SU-DHL-6 (cell line): ENCODE data around the gene POC1A.

Source experiments
- H2AFZ ChIP-seq: fragments of 200-600 bp; sonication (generic); 2 replicates; pipeline ENCODE4 v1.6.1; 2014; ENCODE audit warnings: low read depth, mild to moderate bottlenecking, moderate library complexity, mixed read lengths, antibody characterized with exemption, low read length; ENCODE audit not compliant: severe bottlenecking
- H3F3A ChIP-seq: fragments of 200-600 bp; shearing (Covaris generic); 2 replicates; pipeline ENCODE4 v1.6.0; 2016; ENCODE audit warnings: antibody characterized with exemption, mild to moderate bottlenecking; ENCODE audit not compliant: insufficient read depth
- H3K27ac ChIP-seq: fragments of 200-600 bp; sonication (generic); 2 replicates; pipeline ENCODE4 v1.5.1; 2016; ENCODE audit warnings: low read depth, mild to moderate bottlenecking, low read length, moderate library complexity, mixed read lengths
- H3K27me3 ChIP-seq: fragments of 200-600 bp; sonication (generic), shearing (Covaris generic); 2 replicates; pipeline ENCODE4 v1.6.0; 2014; ENCODE audit warnings: mild to moderate bottlenecking, low read length
- H3K36me3 ChIP-seq: fragments of 200-600 bp; sonication (generic); 2 replicates; pipeline ENCODE4 v1.6.1; 2014; ENCODE audit warnings: mild to moderate bottlenecking, low read length, mixed read lengths
- H3K4me2 ChIP-seq: fragments of 300-600, 200-600 bp; shearing (Covaris generic), sonication (generic); 2 replicates; pipeline ENCODE4 v1.6.0; 2014; ENCODE audit warnings: low read length, low read depth, mild to moderate bottlenecking; ENCODE audit not compliant: poor library complexity, severe bottlenecking
- H3K4me3 ChIP-seq: fragments of 200-600 bp; sonication (generic); 2 replicates; pipeline ENCODE4 v1.5.1; 2014; ENCODE audit warnings: antibody characterized with exemption, low read length, mild to moderate bottlenecking, mixed read lengths; ENCODE audit not compliant: insufficient read depth, poor library complexity, severe bottlenecking
- H3K79me2 ChIP-seq: fragments of 200-600 bp; sonication (generic); 2 replicates; pipeline ENCODE4 v1.6.1; 2014; ENCODE audit warnings: mild to moderate bottlenecking, low read length, moderate library complexity; ENCODE audit not compliant: insufficient read depth
- H3K9ac ChIP-seq: fragments of 200-600 bp; sonication (generic); 2 replicates; pipeline ENCODE4 v1.7.0; 2014; ENCODE audit warnings: mild to moderate bottlenecking, low read length
- H3K9me2 ChIP-seq: fragments of 200-600 bp; sonication (generic); replicated peaks from 2 replicates; pipeline ENCODE4 v1.6.1; 2014; ENCODE audit warnings: low read length; ENCODE audit not compliant: insufficient read depth
- H3K9me3 ChIP-seq: fragments of 200-600 bp; sonication (generic); 2 replicates; pipeline ENCODE4 v1.6.1; 2014; ENCODE audit warnings: low read length, mixed read lengths; ENCODE audit not compliant: insufficient read depth
- H4K20me1 ChIP-seq: fragments of 200-600 bp; sonication (generic); 2 replicates; pipeline ENCODE4 v1.6.1; 2014; ENCODE audit warnings: low read depth, mild to moderate bottlenecking, antibody characterized with exemption, low read length, moderate library complexity, mixed read lengths
- EZH2phosphoT487 ChIP-seq: fragments of 200-600 bp; sonication (generic), shearing (Covaris generic); conservative IDR thresholded peaks from 2 replicates; pipeline ENCODE4 v1.6.1; 2018; ENCODE audit warnings: mild to moderate bottlenecking, antibody characterized with exemption, low read length, moderate library complexity, mixed read lengths
- TF ChIP-seq, protein P1 (sequence below): fragments of 200-600 bp; sonication (generic); IDR thresholded peaks from one replicate; pipeline ENCODE4 v1.5.1; 2017; ENCODE audit warnings: antibody characterized with exemption, mild to moderate bottlenecking, low read length, moderate library complexity; ENCODE audit not compliant: insufficient read depth, poor library complexity, severe bottlenecking

Gene POC1A

DNA sequence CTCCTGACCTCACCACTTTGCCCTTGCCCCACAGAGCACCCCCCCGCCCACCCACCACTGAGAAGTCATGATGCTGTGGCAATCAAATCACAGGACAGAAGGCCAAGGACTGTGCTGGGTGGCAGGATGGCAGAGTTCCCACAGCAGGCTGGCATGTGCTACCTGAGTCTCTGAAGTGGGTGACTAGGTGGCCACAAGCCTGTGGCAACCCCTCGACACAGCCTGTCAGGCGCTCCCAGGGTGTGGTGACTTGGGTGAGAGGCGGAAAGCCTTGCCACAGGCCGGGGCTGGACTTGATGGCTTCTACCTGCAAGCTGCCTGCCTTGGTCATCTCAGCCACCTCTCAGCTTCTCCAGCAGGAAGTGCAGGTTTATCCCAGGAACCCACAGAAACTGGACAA is 82.2 kb downstream of the POC1A start:
- H2AFZ ChIP-seq = no peak overlapping the region
- no peak overlapping the region for H3K4me2 ChIP-seq
- H3K9me2 ChIP-seq = no peaks in the 10 kb centered on the region
- TF ChIP-seq EZH2phosphoT487 = no peak
- TF ChIP-seq, protein P1, sequence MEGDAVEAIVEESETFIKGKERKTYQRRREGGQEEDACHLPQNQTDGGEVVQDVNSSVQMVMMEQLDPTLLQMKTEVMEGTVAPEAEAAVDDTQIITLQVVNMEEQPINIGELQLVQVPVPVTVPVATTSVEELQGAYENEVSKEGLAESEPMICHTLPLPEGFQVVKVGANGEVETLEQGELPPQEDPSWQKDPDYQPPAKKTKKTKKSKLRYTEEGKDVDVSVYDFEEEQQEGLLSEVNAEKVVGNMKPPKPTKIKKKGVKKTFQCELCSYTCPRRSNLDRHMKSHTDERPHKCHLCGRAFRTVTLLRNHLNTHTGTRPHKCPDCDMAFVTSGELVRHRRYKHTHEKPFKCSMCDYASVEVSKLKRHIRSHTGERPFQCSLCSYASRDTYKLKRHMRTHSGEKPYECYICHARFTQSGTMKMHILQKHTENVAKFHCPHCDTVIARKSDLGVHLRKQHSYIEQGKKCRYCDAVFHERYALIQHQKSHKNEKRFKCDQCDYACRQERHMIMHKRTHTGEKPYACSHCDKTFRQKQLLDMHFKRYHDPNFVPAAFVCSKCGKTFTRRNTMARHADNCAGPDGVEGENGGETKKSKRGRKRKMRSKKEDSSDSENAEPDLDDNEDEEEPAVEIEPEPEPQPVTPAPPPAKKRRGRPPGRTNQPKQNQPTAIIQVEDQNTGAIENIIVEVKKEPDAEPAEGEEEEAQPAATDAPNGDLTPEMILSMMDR = no peak
- no peak overlapping the region for H3K4me3 ChIP-seq
- H3F3A ChIP-seq = no peaks in the 10 kb centered on the region
- H3K27me3 ChIP-seq = no peaks in the 10 kb centered on the region
- no peaks in the 10 kb centered on the region for H3K79me2 ChIP-seq
- H3K27ac ChIP-seq = no peak overlapping the region
- no peaks in the 10 kb centered on the region for H4K20me1 ChIP-seq
- no peaks in the 10 kb centered on the region for H3K9me3 ChIP-seq
- H3K36me3 ChIP-seq = no peaks in the 10 kb centered on the region
- no peak overlapping the region for H3K9ac ChIP-seq

DNA sequence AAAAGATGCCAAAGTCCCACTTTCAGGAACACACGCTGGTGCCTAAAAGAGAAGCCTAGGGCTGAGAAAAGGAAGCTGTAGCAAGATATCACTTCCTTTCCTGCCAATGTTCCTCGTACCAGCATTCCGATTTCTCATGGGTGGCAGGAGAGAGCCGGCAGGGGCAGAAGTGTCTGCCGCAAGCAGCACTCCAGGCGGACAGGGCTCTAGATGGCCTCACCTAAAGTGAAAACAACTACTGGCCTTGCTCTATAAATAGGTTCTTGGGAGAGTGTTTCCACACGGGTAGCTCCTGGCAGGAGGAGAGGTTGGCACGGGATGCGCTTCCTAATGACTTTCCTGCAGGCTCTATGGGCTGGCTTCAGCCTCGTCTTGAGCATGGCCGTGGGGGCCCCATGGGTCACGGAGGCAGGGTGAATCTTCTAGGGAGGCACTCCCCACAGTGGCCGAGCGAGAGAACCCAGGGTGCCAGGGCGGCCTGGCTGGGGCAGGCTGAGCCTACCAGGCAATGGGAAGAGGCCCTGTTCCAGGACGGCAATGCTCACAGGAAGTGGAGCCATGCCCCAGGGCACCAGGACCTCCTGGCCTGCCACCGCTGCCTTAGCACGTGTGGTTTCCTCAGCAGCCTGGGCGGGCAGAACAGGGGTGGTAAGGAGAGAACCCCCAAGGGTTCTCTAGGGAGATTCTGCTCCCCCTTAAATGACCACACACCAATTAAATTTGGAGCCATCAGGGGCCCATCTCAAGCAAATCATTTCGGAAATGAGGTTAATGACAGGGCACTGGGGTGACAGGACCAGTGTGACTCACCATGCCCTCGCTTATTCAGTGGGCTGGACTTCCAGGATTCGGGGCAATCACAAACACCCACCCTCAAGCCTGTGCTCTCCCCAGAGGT is 83.2 kb downstream of the POC1A start:
- Histone ChIP-seq H2AFZ (no peak overlapping the region), H3K79me2 (no peaks in the 10 kb centered on the region), H3K36me3 (no peaks in the 10 kb centered on the region), H3K27ac (no peak overlapping the region), H3K4me2 (no peak overlapping the region), H3K27me3 (no peaks in the 10 kb centered on the region), H3K4me3 (no peak overlapping the region), H3K9ac (no peak overlapping the region), H3F3A (no peaks in the 10 kb centered on the region), H3K9me2 (no peaks in the 10 kb centered on the region), H3K9me3 (no peaks in the 10 kb centered on the region), H4K20me1 (no peaks in the 10 kb centered on the region)
- TF ChIP-seq, protein P1 = no peak
- no peak for TF ChIP-seq EZH2phosphoT487

DNA sequence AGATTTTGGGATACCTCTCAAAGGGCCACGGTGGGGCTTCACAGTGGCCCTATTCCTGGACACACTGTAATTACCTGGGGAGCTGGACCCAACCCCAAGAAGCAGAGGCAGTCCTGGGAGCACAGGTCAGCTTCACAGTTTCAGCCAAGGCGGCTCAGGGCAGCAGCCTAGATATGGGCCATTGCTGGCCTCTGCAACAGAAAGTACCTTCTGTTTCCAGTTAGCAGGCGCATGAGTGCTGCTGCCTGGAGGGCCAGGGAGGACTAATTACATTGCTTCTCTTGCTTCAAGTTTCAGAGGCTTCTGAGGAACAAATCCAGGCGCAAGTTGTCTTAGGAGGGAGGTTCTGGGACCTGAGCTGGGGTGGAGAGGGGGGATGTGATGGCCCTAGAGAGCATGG is 84.4 kb downstream of the POC1A start:
- Histone ChIP-seq H3K79me2 (no peaks in the 10 kb centered on the region), H3K27ac (no peak overlapping the region)

More for the DNA sequence above, 84.4 kb downstream of the POC1A start:
- Histone ChIP-seq H3K9ac (no peak overlapping the region), H3K36me3 (no peaks in the 10 kb centered on the region), H3K4me2 (no peak overlapping the region), H4K20me1 (no peaks in the 10 kb centered on the region), H3K9me3 (no peaks in the 10 kb centered on the region), H3F3A (no peaks in the 10 kb centered on the region), H2AFZ (no peak overlapping the region), H3K4me3 (no peak overlapping the region), H3K27me3 (no peaks in the 10 kb centered on the region), H3K9me2 (no peaks in the 10 kb centered on the region)
- TF ChIP-seq, protein P1 = no peak
- TF ChIP-seq EZH2phosphoT487 = no peak
